Peyer's patch (tissue), 4 donors: Measurements from ENCODE around the gene CSNK1G3.
A peak's percentile ranks its signal among the peaks of the same experiment; 100 is the strongest.

ENCODE experiments used
- CTCF ChIP-seq, 6 experiments: fragments of 450-650 bp in 4 of 6; fragments of 200-600 bp in 2 of 6; sonication (generic) in 1 of 6; IDR thresholded peaks; one replicate each; pipeline ENCODE4 v1.5.1; 2017 to 2019; ENCODE audit warnings: antibody characterized with exemption in 6 of 6, mild to moderate bottlenecking in 3 of 6, moderate library complexity in 1 of 6
- POLR2A ChIP-seq, 2 donors: fragments of 450-650 bp; IDR thresholded peaks; one replicate each; pipeline ENCODE4 v1.5.1; 2017; ENCODE audit warnings: antibody characterized with exemption in 2 of 2, mild to moderate bottlenecking in 2 of 2, moderate library complexity in 2 of 2

DNA sequence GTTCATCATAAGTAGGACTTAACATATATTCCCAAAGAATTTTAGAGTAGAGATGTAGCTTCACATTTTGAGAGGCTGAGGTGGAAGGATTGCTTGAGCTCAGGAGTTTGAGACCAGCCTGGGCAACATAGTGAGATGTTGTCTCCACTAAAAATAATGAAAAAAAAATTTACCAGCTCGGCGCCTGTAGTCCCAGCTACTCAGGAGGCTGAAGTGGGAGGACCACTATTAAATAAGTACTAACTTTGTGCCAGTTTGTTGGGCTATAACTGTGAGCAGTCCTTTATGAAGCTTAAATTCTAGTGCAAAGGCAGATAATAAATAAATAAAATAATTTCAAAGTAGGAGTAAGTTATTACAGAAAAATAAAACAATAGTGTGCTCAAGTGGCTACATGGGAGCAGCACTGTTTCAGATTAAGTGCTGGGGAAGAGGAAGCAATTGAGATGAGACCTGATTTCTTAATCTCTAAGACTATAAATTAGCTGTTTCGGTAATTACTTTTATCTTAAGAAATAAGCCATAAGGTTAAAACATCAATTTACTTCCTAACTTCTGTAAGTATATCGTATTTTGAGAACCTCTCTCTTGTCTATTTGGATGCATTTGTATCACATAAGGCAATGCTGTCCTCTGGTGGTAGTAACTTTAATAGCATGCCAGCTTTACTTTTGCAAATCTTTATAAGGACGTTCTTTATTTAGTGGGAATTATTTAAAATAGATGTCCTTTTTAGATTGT, 98.9 kb downstream of the CSNK1G3 start:
- TF ChIP-seq POLR2A (IDR thresholded peaks at IDR 0.05), result no peak
- TF ChIP-seq CTCF (IDR thresholded peaks at IDR 0.05), result peak; percentile 86 to 98 (median 97)
